A549 (cell line): ENCODE measurements around the gene MEGF10.

ENCODE experiments used
- ELK1 ChIP-seq: fragments of 150-350 bp; IDR thresholded peaks from 2 replicates; pipeline ENCODE4 v1.6.1; 2014; ENCODE audit warnings: low read depth, mild to moderate bottlenecking, low read length
- EP300 ChIP-seq, 2 experiments: fragments of >200 bp; sonication (Bioruptor Twin); formaldehyde crosslinking; IDR thresholded peaks; 2 replicates in 1 of 2; 3 replicates in 1 of 2; pipeline ENCODE4 v1.6.1; 2016 to 2017
- MAX ChIP-seq: IDR thresholded peaks from 2 replicates; pipeline ENCODE4 v1.6.1; 2012
- POLR2A ChIP-seq: IDR thresholded peaks from 2 replicates; pipeline ENCODE4 v1.6.1; 2012; ENCODE audit warnings: mild to moderate bottlenecking, low read length
- TP53 ChIP-seq: fragments of 250-450 bp; sonication (Bioruptor Pico); IDR thresholded peaks from 2 replicates; pipeline ENCODE4 v1.5.0; 2021; ENCODE audit warnings: mild to moderate bottlenecking, moderate library complexity
- TF ChIP-seq, protein P1 (sequence below): fragments of >200 bp; sonication (Bioruptor Twin); formaldehyde crosslinking; IDR thresholded peaks from 3 replicates; pipeline ENCODE4 v1.5.1; 2016

DNA sequence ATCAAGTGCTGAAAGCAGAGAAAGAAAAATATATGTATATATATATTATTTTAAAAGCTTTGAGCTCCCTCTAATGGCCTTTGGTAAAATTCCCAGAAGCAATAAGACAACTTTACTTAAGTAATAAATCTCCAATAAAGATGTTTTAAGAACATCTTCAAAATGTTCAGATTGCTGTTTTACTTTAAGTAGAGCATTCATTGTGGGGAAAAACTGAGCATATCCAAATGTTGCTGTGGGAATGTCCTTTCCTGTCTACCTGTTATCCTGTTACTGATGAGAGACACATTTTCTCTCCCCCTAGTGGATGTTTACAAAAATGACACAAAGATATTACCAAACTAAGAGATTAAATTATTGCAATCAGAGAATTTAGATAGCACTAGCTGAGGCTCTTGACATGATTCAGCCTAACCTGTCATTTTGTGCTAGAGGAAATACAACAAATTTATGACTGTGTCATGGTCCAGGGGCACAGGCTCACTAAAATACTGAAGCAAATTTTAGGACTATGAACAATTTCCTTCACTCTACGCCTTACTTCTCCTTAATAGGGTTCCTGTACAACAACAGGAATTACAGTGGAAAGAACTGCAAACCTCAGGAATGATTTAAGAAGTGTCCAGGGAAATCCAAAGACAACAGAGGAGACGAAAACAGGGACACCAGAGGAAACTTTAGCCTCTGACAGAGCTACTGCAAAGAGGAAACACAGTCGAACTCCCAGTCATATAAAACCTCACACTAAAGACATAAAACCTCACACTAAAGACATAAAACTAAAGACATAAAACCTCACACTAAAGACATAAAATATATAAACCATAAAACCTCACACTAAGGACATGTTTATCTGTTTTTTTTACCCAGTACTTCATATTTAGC is 202.5 kb downstream of the MEGF10 start:
- TF ChIP-seq, protein P1, sequence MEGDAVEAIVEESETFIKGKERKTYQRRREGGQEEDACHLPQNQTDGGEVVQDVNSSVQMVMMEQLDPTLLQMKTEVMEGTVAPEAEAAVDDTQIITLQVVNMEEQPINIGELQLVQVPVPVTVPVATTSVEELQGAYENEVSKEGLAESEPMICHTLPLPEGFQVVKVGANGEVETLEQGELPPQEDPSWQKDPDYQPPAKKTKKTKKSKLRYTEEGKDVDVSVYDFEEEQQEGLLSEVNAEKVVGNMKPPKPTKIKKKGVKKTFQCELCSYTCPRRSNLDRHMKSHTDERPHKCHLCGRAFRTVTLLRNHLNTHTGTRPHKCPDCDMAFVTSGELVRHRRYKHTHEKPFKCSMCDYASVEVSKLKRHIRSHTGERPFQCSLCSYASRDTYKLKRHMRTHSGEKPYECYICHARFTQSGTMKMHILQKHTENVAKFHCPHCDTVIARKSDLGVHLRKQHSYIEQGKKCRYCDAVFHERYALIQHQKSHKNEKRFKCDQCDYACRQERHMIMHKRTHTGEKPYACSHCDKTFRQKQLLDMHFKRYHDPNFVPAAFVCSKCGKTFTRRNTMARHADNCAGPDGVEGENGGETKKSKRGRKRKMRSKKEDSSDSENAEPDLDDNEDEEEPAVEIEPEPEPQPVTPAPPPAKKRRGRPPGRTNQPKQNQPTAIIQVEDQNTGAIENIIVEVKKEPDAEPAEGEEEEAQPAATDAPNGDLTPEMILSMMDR = peak; percentile 100
- TF ChIP-seq EP300 (IDR thresholded peaks at IDR 0.05) (no peak), POLR2A (no peak), ELK1 (no peak), TP53 (CRISPR knock-in tag) (no peak), MAX (no peak)
